ENCODE results near the gene BAIAP2L2.

The BAIAP2L2 gene

DNA sequence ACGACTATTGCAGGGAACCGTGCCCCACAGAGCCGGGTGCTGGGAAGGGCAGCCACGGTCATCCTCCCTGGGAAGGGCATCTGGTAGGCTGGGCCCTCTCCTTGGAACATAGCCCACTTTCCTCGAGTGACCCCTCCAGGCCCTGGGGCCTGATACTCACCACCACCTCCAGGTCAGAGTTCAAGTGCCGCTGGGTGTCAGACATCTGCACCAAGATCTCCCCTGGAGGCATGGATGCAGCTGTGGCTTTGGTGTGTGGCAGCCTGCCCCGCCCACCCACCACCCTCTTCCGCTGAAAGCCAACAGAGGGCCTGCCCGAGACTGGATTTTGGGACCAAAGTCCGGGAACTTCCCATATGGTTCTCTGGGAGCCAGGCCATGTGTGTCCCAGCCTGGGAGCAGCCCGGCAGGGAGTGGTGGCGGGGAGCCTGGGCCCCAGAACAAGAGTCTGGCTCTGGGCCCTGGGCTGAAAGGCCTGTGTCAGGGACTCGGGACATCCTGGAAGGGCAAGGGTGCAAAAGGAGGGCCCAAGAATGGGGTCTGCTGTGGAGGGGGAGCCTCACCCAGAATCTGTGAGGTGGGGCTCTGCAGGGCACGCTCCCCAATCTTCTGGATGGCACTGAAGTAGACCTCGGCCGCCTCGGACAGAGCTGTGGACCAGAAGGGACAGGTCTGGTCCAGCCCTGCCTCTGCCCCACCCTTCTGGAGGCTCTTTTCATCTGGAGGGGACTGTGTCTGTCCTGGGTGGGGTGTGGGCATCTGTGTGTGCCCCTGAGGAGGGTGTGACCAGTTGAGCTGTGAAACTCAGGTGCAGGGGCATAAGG is 2.6 kb downstream of the BAIAP2L2 start:
- no peak for DNase-seq (ENCODE audit: low read depth in 2 of 2)

DNA sequence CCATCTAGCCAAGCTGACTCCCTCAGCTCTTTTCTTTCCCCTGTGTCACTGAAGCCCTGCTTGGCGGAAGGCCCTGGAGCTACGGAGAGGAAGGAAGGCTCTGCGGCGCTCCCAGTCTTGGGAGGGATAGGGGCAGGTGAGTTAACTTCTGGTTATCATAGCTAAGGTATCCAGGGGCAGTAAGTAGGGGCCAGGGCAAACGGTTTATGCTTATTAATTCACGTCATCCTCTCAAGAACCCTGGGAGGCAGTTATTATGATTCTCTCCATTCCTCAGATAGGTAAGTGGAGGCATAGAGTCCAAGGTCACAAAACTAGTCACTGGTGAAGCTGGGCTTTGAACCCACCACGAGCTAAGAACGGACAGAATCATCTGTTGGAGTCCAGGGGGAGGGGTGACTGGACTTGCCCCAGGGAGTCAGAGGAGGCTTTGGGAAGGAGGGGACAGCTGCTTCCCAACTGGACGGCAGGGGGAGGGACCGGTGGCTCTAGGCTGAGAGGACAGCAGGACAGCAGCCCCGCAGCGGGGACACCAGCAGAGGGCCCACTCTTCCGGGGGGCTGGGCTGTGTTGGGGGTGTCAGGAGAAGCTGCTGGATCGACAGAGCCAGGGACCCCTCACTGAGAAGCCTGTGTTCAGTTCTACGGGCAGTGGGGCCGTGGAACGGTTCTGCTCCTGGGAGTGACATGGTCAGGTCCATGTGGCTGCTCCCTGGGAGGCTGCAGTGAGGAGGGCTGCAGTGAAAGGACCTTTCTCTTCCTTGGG is 3.5 kb downstream of the BAIAP2L2 start:
- no peak for DNase-seq (ENCODE audit: low read depth in 2 of 2)

DNA sequence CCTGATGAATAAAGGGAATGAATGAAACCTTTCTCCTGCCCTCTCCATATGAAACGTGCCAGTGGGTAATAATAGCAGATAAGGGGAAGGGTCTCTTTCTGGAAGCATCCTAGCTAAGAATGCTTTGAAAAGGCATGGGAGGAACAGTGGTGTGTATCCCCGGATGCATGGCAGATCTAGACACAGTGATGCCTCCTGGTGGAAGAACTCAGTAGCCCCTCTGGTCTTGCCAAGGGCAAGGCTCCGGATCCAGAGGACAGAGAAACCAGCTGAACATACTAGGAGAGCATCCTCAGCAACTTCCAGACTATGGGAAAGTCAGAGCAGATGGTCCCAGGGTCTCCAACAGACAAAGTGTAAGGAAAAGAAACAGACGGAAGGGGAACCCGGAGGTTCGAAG is 6.4 kb downstream of the BAIAP2L2 start:
- no peak for DNase-seq (ENCODE audit: low read depth in 2 of 2)

DNA sequence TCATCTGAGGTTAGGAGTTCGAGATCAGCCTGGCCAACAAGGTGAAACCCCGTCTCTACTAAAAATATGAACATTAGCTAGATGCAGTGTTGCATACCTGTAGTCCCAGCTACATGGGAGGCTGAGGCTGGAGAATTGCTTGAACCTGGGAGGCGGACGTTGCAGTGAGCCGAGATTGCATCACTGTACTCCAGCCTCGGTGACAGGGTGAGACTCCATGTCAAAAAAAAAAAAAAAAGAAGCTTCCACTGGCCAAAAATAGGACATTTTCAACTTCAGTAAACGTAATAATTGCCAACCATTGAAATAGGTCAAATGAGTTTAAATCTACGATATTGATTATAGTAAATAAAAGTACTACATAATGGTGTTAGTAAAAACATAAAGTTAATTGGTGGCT is 6.8 kb downstream of the BAIAP2L2 start:
- DNase-seq (ENCODE audit: low read depth in 2 of 2) = no peak

DNA sequence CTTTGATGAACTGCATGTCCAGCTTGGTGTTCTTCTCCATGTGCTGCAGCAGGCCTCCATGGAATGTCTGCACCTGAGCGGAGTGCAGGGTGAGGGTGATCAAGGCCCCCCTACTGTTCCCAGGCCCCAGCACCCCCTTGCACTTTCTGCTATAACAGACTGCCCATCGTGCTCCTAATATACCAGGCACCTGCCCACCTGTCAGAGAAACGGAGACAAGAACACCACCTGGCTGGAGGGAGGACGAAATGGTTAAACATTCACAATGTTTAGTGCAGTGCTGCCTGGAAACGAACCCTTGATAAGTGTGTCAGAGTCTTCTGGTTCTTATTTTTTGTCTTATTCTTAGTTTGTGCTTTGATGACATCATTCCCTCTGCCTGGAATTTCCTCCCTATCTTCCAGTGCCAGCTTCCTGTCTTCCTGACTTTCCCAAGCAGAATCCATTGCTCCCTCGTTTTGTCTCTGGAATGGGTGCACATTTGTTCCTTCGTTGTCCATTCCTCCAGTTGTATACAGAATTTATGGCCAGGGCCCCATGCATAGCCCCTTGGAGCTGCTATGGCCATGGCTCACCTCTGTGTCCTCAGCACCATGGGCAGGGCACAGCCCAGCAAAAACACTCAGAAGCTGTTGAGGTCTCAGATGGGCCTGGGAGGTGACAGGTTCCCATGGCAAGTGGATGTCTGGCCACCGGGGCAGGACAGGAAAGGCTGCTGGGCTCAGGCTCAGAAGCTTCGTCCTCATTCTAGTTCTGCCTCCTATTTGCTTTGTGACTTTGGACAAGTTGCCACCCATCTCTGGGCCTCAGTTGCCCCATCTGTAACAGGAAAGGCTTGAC is 11.9 kb downstream of the BAIAP2L2 start:
- no peak for DNase-seq (ENCODE audit: low read depth in 2 of 2)

DNA sequence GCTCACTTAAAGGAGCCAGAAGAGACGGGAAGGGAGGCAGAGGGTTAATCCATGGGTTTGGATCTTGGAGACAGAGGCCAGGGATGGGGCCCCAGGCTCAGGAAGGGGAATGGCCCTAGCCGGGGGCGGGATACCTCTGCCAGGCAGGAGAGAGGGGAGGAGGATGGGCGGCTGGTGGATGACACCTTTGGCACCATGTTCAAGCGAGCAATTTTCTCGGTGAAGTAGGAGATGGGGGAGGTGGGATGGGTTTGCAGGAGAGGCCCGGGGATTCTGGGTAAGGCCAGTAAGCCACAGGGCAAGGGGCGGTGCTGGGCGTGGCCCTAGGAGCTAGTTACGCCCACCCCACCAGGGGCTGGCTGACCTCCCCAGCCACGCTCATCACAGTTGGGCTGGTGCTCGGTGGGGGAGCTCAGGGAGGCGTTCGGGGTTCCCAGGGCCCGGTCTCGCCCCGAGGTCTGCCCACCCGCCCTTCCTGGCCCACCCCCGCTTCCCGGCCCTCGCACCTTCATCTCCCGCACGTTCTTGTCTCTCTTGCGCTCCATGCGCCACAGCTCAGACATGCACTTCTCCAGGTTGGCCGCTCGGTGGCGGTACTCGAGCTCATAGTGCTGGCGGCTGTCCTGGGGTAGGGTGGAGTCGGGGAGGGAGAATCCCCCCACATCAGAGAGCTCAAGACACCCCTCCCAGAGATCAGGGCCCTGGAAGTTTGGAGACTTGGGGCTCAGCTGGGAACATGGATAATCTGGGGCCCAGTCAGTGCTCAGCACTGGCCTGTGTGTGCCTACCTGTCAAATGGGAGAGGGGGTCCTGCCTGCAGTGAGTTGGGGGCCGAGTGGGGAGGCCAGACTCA is 12.7 kb downstream of the BAIAP2L2 start:
- DNase-seq (ENCODE audit: low read depth in 2 of 2) = no peak

DNA sequence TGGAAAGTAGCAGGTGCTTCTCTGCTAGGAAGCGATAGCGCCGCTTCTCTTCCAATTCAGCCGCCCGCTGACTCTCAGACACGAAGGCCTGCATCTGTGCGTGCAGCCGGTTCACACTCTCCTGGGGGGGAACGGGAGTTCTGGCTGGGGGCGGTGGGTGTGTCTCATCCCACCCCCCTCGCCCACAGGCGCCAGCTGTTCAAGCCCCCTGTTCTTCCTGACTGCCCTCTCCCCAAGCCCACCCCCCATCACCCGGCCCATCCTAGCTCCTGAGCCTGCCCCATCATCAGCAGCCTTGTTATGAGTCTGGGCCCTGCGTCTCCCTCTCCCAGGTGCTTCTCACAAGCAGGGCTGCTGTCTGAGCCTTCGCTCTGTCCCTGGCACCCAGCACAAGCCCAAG is 13.4 kb downstream of the BAIAP2L2 start:
- DNase-seq (ENCODE audit: low read depth in 2 of 2) = no peak

DNA sequence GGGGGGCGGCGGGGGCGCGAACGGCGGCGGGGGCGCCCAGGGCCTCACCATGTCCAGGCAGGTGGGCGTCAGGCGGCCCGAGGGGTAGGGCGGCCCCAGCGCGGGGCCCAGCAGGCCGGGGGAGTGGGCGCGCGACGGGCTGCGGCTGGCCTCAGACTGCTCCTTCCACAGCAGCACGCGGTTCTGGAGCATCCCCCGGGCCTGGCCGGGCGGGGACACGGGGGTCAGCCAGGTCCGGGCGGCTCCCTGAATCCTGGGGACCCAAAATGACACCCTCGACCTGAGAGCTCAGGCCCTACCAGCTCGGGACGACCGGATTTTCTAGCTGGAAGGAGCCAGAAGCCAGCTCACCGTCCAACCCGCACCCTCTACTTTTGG is 21.0 kb downstream of the BAIAP2L2 start:
- no peak for DNase-seq (ENCODE audit: low read depth in 2 of 2)

DNA sequence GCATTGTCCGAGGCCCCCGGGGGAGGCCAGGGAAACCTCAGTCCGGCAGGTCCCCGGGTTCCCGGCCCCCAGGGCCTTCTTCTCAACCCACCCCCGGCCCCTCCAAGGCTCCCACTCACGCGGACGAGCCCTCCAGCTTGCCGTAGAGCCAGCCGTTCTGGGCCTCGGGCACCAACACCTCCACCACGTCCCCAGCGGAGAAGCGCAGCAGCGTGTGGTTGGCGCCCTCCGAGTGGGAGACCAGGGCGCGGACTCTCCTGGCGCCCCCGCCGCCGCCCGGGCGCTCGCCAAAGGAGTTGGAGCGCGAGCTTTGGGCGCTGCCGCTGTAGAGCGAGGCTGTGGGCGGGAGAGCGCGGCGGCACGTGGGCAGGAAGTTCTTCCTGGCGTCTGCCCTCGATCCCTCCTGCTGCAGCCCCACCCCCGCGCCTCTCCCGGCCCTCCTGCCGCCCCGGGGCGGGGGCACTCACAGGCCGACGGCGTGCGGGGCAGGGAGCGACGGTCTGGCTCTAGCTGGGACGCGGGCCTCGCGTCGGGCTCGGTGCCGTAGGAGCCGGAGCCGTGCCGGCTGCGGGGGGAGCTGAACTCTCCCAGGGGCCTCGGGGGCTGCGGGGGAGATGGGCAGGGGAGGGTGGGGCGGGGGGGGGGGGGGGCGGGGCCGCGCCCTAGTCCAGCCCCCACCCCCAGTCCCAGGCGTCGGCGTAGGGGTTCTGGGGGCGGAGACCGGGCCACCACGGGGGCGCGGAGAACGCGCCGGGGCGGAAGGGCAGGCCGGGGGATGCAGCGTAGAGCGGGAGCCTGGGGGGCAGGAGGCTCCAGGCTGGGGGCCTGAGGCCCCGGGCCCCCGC is 21.6 kb downstream of the BAIAP2L2 start:
- no peak for DNase-seq (ENCODE audit: low read depth in 2 of 2)

DNA sequence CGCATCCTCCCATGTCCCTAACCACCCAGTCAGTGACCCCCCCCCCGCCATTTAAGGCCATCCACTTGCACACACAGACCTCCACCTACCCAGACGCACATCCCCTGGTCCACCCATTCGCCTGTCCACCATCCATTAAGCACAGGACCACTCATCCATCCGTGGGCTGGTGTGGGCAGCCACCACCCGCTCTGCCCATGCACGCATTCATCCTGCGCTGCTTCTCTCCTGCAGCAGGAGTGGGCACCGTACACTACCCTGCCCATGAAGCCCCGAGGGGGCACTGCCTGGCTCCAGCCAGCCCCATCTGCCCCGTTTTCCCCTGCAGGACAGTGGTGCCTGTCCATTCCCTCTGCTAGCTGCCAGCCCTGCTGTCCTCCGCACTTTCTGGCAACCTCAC is 22.6 kb downstream of the BAIAP2L2 start:
- no peak for DNase-seq (ENCODE audit: low read depth in 2 of 2)

DNA sequence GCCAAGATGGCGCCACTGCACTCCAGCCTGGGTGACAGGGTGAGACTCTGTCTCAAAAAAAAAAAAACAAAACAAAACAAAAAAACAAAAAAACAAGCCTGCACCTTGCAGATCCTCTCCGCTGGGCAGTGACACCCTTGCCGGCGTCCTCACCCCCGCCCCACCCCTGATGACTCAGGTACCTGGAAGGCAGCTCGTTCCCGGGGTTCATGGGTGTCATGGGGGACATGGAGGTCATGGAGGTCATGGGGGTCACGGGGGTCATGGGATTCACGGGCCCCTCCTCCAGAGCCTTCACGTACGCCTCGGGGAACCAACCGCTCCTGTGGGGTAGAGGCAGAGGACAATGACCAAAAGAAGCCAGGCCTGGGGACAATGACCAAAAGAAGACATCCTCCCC is 23.5 kb downstream of the BAIAP2L2 start:
- no peak for DNase-seq (ENCODE audit: low read depth in 2 of 2)

DNA sequence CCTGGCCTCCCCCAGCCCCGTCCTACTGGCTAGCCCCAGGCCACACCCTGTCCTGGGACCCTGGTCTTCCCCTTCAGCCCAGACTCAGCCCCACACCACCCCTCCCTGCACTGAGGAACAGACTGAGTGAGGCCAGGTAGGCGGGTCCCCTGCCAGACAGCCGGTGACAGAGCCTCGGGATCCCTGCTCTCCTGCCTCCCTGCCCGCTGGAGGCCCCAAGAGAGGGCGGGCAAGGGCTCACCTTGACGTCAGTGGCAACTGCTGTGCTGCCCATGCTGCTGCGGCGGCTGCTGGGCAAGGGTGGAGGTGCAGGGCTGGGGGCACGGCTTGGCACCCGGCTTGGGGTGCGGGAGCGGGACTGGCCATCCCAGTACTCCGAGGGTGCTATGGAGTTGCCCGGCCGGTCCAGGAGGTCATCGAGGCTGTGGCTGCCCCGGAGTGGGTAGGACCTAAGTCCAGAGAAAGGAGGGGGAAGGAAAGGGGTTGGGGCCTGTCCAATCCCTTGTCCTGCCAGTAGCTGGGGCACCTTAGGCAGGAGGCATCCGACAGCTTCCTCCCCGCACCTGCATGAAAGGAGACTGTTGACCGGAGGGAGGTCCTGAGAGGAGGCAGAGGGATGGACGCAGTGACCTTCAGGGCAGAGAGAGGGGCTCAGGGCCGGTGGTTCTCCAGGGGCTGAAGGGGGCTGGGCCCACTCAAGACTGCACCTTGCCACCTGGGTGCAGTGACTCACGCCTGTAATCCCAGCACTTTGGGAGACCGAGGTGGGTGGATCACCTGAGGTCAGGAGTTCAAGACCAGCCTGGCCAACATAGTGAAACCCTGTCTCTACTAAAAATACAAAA is 24.3 kb downstream of the BAIAP2L2 start:
- DNase-seq (ENCODE audit: low read depth in 2 of 2) = no peak

DNA sequence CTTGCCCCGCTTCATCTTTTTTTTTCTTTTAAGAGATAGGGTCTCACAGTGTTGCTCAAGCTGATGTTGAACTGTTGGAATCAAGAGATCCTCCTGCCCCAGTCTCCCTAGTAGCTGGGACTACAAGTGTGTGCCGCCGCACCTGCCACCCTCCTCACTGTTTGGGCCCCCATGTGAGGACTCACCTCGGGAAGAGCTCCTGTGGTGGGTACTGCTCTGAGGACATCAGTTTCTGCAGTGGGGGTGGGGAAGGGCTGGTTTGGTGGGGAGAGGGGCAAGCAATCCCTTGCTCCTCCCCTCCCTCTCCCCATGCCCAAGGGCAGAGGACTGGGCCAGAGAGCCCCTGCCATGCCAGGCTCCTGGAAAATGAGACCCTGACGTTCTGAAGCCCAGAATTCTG is 25.0 kb downstream of the BAIAP2L2 start:
- DNase-seq (ENCODE audit: low read depth in 2 of 2) = no peak

DNA sequence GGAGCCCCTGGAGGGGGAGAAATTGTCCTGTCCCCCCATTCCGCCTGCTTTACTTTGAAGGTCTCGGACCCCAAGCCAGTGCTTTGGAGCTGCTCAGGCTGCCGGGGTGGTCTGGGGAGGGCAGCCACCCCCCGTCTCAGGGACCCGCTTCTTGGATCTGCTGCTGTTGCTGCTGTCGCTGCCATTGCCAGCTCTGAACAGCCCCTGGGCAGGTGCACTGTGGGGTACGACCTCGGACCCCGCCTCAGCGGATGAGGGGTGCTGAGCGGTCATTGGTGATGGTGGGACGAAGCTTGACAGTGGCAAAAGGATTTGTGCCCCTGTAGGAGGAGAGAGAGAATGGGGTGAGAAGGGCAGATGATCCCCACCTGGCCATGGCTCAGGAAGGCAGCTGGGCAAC is 25.4 kb downstream of the BAIAP2L2 start:
- DNase-seq (ENCODE audit: low read depth in 2 of 2) = no peak

DNA sequence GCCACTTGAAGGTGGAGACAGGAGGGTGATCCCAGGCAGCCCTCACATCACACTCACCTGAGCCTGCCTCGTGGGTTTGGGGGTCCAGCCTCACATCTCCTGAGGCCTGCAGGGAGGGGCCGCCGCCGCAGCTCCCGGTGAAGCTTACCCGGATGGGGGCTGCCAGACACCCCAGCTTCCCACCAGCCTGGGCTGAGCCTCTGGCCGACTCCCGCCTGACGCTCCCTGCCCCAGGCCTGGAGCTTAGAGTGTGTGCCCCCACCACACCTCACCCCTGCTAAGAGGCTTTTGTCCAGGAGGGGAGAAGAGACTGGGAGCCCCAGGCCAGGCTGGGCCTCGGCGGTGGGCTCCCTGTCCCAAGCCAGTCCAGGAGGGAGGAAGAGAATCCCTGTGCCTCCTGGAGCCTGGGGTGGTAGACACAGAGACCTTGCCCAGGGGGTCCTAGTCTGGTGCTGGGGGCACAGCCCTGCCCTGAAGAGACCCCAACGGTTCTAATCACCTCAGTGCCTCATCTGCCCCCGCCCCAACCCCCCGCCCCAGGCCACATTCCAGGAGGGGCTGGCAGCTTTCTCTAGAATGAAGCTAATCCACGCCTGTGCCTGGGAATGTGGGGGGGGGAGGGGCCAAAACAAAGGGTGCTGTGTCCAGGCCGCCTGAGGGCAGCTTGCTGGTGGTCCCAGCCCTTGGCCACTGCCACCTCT is 26.4 kb downstream of the BAIAP2L2 start, which contains the start of gene SLC16A8:
Gene SLC16A8, minus strand, starts transcription at position 254 of the 701 bp plus-strand sequence. CDS start 1,311 bp downstream, outside the sequence.
- DNase-seq (ENCODE audit: low read depth in 2 of 2) = no peak

DNA sequence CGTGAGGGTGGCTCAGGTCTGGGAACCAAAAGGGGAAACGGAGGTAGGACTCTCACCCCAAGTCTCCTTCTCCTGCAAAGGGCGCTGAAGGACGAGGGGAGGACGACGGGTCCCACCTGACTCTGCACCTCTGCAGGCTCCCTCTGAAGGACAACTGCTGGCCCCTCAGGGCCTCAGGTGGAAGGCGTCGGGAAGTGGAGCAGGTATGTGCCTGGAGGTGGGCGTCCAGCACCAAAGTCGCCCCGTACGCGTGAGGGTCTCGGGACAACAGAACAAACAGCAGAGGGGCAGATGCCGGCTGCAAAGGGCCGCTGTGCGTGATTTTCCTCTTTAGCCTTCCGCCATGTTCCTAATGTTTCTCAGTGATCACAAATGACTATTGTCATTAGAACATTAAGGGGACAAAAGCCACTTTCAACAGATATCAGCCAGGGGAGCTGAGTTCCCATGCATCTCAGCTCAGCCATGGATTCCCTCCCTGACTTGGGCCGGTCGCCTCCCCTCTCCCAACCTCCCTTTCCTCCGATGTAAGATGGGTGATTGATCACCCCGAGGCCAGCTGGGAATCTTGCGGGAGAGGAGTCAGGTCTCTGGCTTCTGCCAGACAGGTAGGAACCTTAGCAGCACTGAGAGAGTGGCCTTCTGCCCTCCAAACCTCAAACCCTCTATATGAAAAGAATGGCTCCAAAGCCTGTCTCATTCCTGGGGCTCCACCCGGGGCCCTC is 27.3 kb downstream of the BAIAP2L2 start:
- DNase-seq (ENCODE audit: low read depth in 2 of 2) = no peak

DNA sequence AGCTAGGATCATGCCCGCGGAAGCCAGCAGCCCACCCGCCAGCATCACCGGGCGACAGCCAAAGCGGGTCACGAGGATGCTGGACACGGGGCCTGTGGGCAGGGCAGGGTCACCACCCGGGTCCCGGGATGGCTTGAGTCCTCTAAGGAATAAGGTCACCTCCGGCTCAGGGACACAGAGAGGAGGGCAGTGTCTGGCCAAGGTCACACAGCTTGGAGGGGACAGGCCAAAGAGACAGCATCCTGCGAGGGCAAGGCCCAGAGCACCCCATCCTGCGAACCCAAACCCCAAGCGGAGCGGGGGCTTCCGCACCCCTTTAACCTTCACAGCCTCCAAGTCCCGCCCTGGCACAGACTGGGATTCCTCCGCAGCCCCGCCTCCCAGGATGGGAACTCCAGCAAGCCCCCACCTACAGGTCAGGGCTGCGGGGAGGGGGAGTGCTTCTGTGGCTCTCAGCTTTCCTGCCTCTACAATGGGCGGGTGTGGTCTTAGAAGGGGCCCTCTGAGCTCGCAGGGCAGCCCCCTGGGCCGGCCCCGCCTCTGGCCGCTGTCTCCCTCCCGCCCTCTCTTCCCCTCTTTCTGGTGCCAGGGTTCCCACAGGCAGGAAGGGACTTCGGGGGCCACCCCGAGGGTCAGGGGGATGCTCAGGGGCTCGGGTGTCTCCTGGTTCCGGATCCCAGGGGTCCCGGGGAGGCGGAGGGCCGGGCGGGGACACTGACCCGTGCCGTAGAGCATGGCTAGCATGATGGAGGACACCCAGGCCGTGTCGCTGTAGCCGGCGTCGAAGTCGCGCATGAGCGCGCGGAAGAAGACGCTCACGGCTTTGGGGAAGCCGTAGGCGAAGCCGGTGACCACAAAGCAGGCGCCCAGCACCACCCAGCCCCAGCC is 28.3 kb downstream of the BAIAP2L2 start:
- no peak for DNase-seq (ENCODE audit: low read depth in 2 of 2)

Measured in stimulated activated CD4-positive, alpha-beta T cell treated with anti-CD3 and anti-CD28 coated beads, Interleukin-1b, Interleukin-23, amount 100 ng/mL, for 4 hours (primary cell).